Thymus (tissue), 11 donors: ENCODE measurements around the gene POC1B. TPM values are rescaled to one million over a fixed set of nuclear protein-coding genes. Genes with fewer than 3 reads are reported as not detected.

Source experiments
- DNase-seq, 9 donors: peaks; one replicate each; pipeline ENCODE4 v3.0.0-alpha.2; 2013; ENCODE audit warnings: low spot score in 9 of 9, low read depth in 6 of 9, missing footprints in 1 of 9
- H3K27ac ChIP-seq, 2 donors: one replicate each; pipeline ENCODE4 v1.5.1; 2013; ENCODE audit warnings: control low read depth in 1 of 2, low read depth in 1 of 2, low read length in 1 of 2, mild to moderate bottlenecking in 1 of 2, moderate library complexity in 1 of 2
- H3K27me3 ChIP-seq, 2 donors: one replicate each; pipeline ENCODE4 v1.5.1; 2013; ENCODE audit warnings: low read length in 1 of 2; ENCODE audit not compliant: control insufficient read depth in 2 of 2, insufficient read depth in 1 of 2
- H3K36me3 ChIP-seq, 2 donors: one replicate each; pipeline ENCODE4 v1.5.1; 2013; ENCODE audit warnings: low read length in 1 of 2, mild to moderate bottlenecking in 1 of 2, moderate library complexity in 1 of 2; ENCODE audit not compliant: control insufficient read depth in 2 of 2, insufficient read depth in 2 of 2
- H3K4me1 ChIP-seq, 2 donors: one replicate each; pipeline ENCODE4 v1.5.1; 2013; ENCODE audit warnings: low read length in 2 of 2; ENCODE audit not compliant: control insufficient read depth in 2 of 2, insufficient read depth in 2 of 2
- H3K4me3 ChIP-seq, 2 donors: one replicate each; pipeline ENCODE4 v1.5.1; 2013; ENCODE audit warnings: low read length in 2 of 2, control low read depth in 1 of 2, mild to moderate bottlenecking in 1 of 2
- H3K9me3 ChIP-seq, 2 donors: one replicate each; pipeline ENCODE4 v1.5.1; 2013; ENCODE audit warnings: low read length in 1 of 2, mild to moderate bottlenecking in 1 of 2; ENCODE audit not compliant: control insufficient read depth in 2 of 2, insufficient read depth in 1 of 2
- WGBS: extraction: QIAGEN DNeasy Blood & Tissue Kit; methylation state at CpG from one replicate; pipeline ENCODE4 v1.1.7; 2013; 5-methylcytosine and 5-hydroxymethylcytosine counted together
- polyA plus RNA-seq: library from polyadenylated mRNA; stranded (reverse); fragments of 200-250 nt; gene quantifications from one replicate; pipeline ENCODE4 v1.2.3, GENCODE V29; 2013
- total RNA-seq: library from RNA; stranded (reverse); fragments of 120-200 nt; gene quantifications from one replicate; pipeline ENCODE4 v1.2.4, GENCODE V29; 2013
- donor health status: healthy.

POC1B gene
- total and polyA plus RNA-seq, 2 donors = 12.2 to 17.1 TPM

- Histone ChIP-seq H3K4me1 (no peaks in the 10 kb centered on the region), H3K36me3 (no peaks in the 10 kb centered on the region), H3K4me3 (no peak overlapping the region), H3K9me3 (no peaks in the 10 kb centered on the region), H3K27ac (no peak overlapping the region), H3K27me3 (no peaks in the 10 kb centered on the region)
- no peak for DNase-seq
- WGBS = 98% methylated on average over 6 of the region's 6 CpGs
Observed at GRCh38 chr12:89391726-89392336, 134.0 kb downstream of the POC1B start.

- 97% methylated on average over 3 of the region's 3 CpGs for WGBS
- no peaks in the 10 kb centered on the region for H3K9me3 ChIP-seq
- H3K4me1 ChIP-seq = no peaks in the 10 kb centered on the region
- H3K36me3 ChIP-seq = no peaks in the 10 kb centered on the region
- H3K27ac ChIP-seq = no peak overlapping the region
- DNase-seq = no peak
- no peak overlapping the region for H3K4me3 ChIP-seq
- no peaks in the 10 kb centered on the region for H3K27me3 ChIP-seq
Observed at GRCh38 chr12:89390802-89391673, 134.8 kb downstream of the POC1B start.

- Histone ChIP-seq H3K9me3 (no peaks in the 10 kb centered on the region), H3K4me1 (no peaks in the 10 kb centered on the region), H3K27ac (no peak overlapping the region), H3K36me3 (no peaks in the 10 kb centered on the region), H3K27me3 (no peaks in the 10 kb centered on the region), H3K4me3 (no peak overlapping the region)
- 44% methylated on average over 6 of the region's 6 CpGs for WGBS
- DNase-seq = no peak
Observed at GRCh38 chr12:89389755-89390661, 135.8 kb downstream of the POC1B start.

GRCh38 chr12:89386138-89386537 lies 139.7 kb downstream of the POC1B start:
- Histone ChIP-seq H3K27ac (no peak overlapping the region), H3K36me3 (no peaks in the 10 kb centered on the region), H3K9me3 (no peaks in the 10 kb centered on the region), H3K4me1 (peaks cover 0 to 3% of the 10 kb centered on the region in 2 donors), H3K27me3 (no peaks in the 10 kb centered on the region), H3K4me3 (no peak overlapping the region)
- no peak for DNase-seq
- 83% methylated on average over 3 of the region's 3 CpGs for WGBS

DNA sequence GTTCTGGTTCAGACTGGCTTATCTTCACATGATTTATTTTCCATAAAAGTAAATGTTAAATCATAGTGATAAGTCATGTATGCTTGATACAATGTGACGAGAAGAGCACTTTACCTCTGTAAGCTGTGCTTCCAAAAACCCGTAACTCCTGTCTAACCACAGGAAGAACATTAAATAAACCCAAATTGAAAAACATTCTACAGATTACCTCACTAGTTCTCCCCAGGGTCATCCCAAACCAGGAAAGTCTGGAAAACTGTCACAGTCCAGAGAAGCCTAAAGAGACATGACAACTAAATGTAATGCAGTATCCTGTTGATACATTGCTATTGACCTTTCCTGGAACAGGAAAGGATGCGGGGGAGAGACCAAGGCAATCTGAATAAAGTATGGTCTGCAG lies 141.0 kb downstream of the POC1B start:
- H3K27me3 ChIP-seq = no peaks in the 10 kb centered on the region
- no peaks in the 10 kb centered on the region for H3K36me3 ChIP-seq
- H3K9me3 ChIP-seq = no peaks in the 10 kb centered on the region
- 94% methylated on average over 3 of the region's 3 CpGs for WGBS
- H3K27ac ChIP-seq = peak overlapping the region in 1 of 2 donors; percentile 31
- no peak overlapping the region for H3K4me3 ChIP-seq
- peaks cover 0 to 3% of the 10 kb centered on the region in 2 donors for H3K4me1 ChIP-seq
- DNase-seq = no peak

DNA sequence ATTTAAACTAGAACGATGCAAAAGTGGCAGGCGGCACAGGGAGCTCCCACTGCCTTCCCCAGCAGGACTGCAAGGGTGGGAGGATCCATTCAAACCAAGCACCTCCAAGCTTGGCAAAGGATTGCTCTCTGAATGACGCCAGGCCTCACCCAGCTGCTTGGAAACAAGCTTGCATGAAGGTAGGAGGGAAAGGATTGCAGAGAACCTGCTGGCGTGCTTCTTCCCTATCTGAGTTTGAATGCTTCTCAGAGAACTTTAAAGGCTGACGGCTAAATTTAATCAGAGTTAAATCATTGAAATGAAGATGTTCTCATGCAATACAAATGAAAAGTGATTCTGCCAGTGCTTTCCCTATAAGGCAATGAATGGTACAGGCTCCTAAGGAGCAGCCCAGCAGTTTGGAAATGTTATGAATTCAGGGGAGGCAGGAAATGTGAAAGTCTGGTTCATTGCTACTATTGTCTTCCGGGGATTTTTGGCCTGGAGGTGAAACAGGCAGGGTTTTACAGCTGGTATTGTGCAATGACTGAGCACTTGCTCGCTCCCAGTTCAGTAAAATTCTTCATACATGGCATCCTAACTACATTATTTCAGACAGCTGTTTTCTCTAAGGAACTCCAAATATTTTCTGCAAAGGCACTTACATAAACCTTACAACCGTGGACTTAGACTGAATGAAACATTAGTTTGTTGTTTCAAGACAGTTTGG lies 141.6 kb downstream of the POC1B start:
- Histone ChIP-seq H3K27ac (peak overlapping the region in 1 of 2 donors; percentile 31), H3K4me1 (peaks cover 0 to 3% of the 10 kb centered on the region in 2 donors), H3K27me3 (no peaks in the 10 kb centered on the region), H3K9me3 (no peaks in the 10 kb centered on the region), H3K4me3 (no peak overlapping the region), H3K36me3 (no peaks in the 10 kb centered on the region)
- WGBS = 73% methylated on average over 8 of the region's 8 CpGs
- DNase-seq = no peak

- H3K4me1 ChIP-seq = peaks cover 0 to 3% of the 10 kb centered on the region in 2 donors
- 86% methylated on average over 6 of the region's 6 CpGs for WGBS
- no peak for DNase-seq
Observed at GRCh38 chr12:89383235-89384049, 142.4 kb downstream of the POC1B start.

GRCh38 chr12:89382328-89382727 lies 143.5 kb downstream of the POC1B start:
- H3K9me3 ChIP-seq = no peaks in the 10 kb centered on the region
- no peaks in the 10 kb centered on the region for H3K36me3 ChIP-seq
- no peak overlapping the region for H3K4me3 ChIP-seq
- no peak for DNase-seq
- no peaks in the 10 kb centered on the region for H3K27me3 ChIP-seq
- peaks cover 0 to 3% of the 10 kb centered on the region in 2 donors for H3K4me1 ChIP-seq
- 85% methylated on average over 5 of the region's 5 CpGs for WGBS
- no peak overlapping the region for H3K27ac ChIP-seq

More at GRCh38 chr12:89383235-89384049, 142.4 kb downstream of the POC1B start:
- Histone ChIP-seq H3K27me3 (no peaks in the 10 kb centered on the region), H3K36me3 (no peaks in the 10 kb centered on the region), H3K27ac (no peak overlapping the region), H3K9me3 (no peaks in the 10 kb centered on the region), H3K4me3 (no peak overlapping the region)
